ENCODE data around the gene GMCL2. TPM values are rescaled to one million over a fixed set of nuclear protein-coding genes. Genes with fewer than 3 reads are reported as not detected.

Gene GMCL2
- polyA plus RNA-seq, 1 donor from 2014 or later: not detected

GRCh38 chr5:178206166-178207101, 19.3 kb upstream of the GMCL2 start:
- peaks cover 24% of the 10 kb centered on the region for H4K20me1 ChIP-seq (ENCODE audit: insufficient read depth)

GRCh38 chr5:178205749-178206047, 18.5 kb upstream of the GMCL2 start:
- peak overlapping the region; percentile 94 for H3K4me2 ChIP-seq (ENCODE audit: low read length)
- H3K27me3 ChIP-seq (ENCODE audit: insufficient read depth, low read depth, low read length): no peaks in the 10 kb centered on the region
- H3K27ac ChIP-seq (ENCODE audit: low read length): peak overlapping the region; percentile 78
- no peaks in the 10 kb centered on the region for H3K9me2 ChIP-seq (ENCODE audit: insufficient read depth, low read length)
- peak overlapping the region; percentile 86 for H3K9ac ChIP-seq (ENCODE audit: low read length)
- no peaks in the 10 kb centered on the region for H3K9me3 ChIP-seq (ENCODE audit: low read length)
- H4K20me1 ChIP-seq (ENCODE audit: insufficient read depth): peaks cover 24% of the 10 kb centered on the region
- H3F3A ChIP-seq (ENCODE audit: insufficient read depth, low read length, poor library complexity, severe bottlenecking): no peaks in the 10 kb centered on the region
- TF ChIP-seq SMC3 (conservative IDR thresholded peaks at IDR 0.05; ENCODE audit: poor library complexity): no peak
- TF ChIP-seq MXI1 (conservative IDR thresholded peaks at IDR 0.05; ENCODE audit: poor library complexity, severe bottlenecking): no peak
- no peak for TF ChIP-seq TAF1 (IDR thresholded peaks at IDR 0.05; ENCODE audit: low read depth)
- no peak for TF ChIP-seq POLR2AphosphoS5 (IDR thresholded peaks at IDR 0.05)
- no peak for TF ChIP-seq REST (IDR thresholded peaks at IDR 0.05; ENCODE audit: borderline replicate concordance)
- TF ChIP-seq EZH2 (IDR thresholded peaks at IDR 0.05; ENCODE audit: borderline replicate concordance, insufficient read depth, low read length, poor library complexity, severe bottlenecking): no peak
- TF ChIP-seq RAD21 (conservative IDR thresholded peaks at IDR 0.05): no peak
- TF ChIP-seq EP300 (conservative IDR thresholded peaks at IDR 0.05; ENCODE audit: poor library complexity, severe bottlenecking): no peak
- H3K79me2 ChIP-seq (replicated peaks; ENCODE audit: insufficient read depth, low read length): peaks cover 40% of the 10 kb centered on the region
- H3K36me3 ChIP-seq (ENCODE audit: insufficient read depth, low read length): no peaks in the 10 kb centered on the region
- no peak overlapping the region for H2AFZ ChIP-seq (ENCODE audit: low read depth, low read length)
- peak overlapping the region; percentile 91 for H3K4me3 ChIP-seq (ENCODE audit: low read length)

More at GRCh38 chr5:178206166-178207101, 19.3 kb upstream of the GMCL2 start:
- Histone ChIP-seq H3K4me3 (ENCODE audit: low read length) (peak overlapping the region; percentile 91), H3F3A (ENCODE audit: insufficient read depth, low read length, poor library complexity, severe bottlenecking) (no peaks in the 10 kb centered on the region), H3K9me3 (ENCODE audit: low read length) (no peaks in the 10 kb centered on the region), H3K9me2 (ENCODE audit: insufficient read depth, low read length) (no peaks in the 10 kb centered on the region), H3K27ac (ENCODE audit: low read length) (no peak overlapping the region), H3K9ac (ENCODE audit: low read length) (peak overlapping the region; percentile 86), H2AFZ (ENCODE audit: low read depth, low read length) (no peak overlapping the region), H3K27me3 (ENCODE audit: insufficient read depth, low read depth, low read length) (no peaks in the 10 kb centered on the region), H3K4me2 (ENCODE audit: low read length) (peak overlapping the region; percentile 94), H3K79me2 (replicated peaks; ENCODE audit: insufficient read depth, low read length) (peaks cover 40% of the 10 kb centered on the region), H3K36me3 (ENCODE audit: insufficient read depth, low read length) (no peaks in the 10 kb centered on the region)
- TF ChIP-seq SMC3 (conservative IDR thresholded peaks at IDR 0.05; ENCODE audit: poor library complexity): no peak
- TF ChIP-seq POLR2AphosphoS5 (IDR thresholded peaks at IDR 0.05): no peak
- TF ChIP-seq EP300 (conservative IDR thresholded peaks at IDR 0.05; ENCODE audit: poor library complexity, severe bottlenecking): no peak
- TF ChIP-seq MXI1 (conservative IDR thresholded peaks at IDR 0.05; ENCODE audit: poor library complexity, severe bottlenecking): no peak
- TF ChIP-seq REST (IDR thresholded peaks at IDR 0.05; ENCODE audit: borderline replicate concordance): no peak
- TF ChIP-seq TAF1 (IDR thresholded peaks at IDR 0.05; ENCODE audit: low read depth): no peak
